Bronchial epithelial cell (primary cell): ENCODE data around the gene STRADB. TPM values are rescaled to one million over a fixed set of nuclear protein-coding genes. Genes with fewer than 3 reads are reported as not detected.

Experiments used
- DNase-seq: peaks from one replicate; pipeline ENCODE4 v3.0.0-alpha.2; 2010; ENCODE audit warnings: low read depth
- FAIRE-seq: peaks from 2 replicates; lab custom pipeline; 2011; peaks lifted over from hg19 to GRCh38; lab: Jason Lieb, UNC
- H3K27me3 ChIP-seq: 2 replicates; pipeline ENCODE4 v1.5.1; 2011; ENCODE audit warnings: low read length; ENCODE audit not compliant: control insufficient read depth, insufficient read depth
- H3K36me3 ChIP-seq: 2 replicates; pipeline ENCODE4 v1.5.1; 2011; ENCODE audit warnings: low read length; ENCODE audit not compliant: control insufficient read depth, insufficient read depth
- H3K4me3 ChIP-seq: 2 replicates; pipeline ENCODE4 v1.5.1; 2011; ENCODE audit warnings: mild to moderate bottlenecking, low read depth, low read length, control low read depth
- CTCF ChIP-seq: IDR thresholded peaks from 2 replicates; pipeline ENCODE4 v1.5.1; 2011; ENCODE audit warnings: mild to moderate bottlenecking, moderate library complexity, low read length, control low read depth, inconsistent platforms; ENCODE audit not compliant: insufficient read depth, severe bottlenecking
- total RNA-seq: library from RNA; depleted of rRNA; stranded (reverse); fragments of >200 nt; gene quantifications from 2 replicates; pipeline ENCODE4 v1.2.1, GENCODE V29; 2014

Gene STRADB
- total RNA-seq, 1 donor from 2014 or later = 11.3 TPM

DNA sequence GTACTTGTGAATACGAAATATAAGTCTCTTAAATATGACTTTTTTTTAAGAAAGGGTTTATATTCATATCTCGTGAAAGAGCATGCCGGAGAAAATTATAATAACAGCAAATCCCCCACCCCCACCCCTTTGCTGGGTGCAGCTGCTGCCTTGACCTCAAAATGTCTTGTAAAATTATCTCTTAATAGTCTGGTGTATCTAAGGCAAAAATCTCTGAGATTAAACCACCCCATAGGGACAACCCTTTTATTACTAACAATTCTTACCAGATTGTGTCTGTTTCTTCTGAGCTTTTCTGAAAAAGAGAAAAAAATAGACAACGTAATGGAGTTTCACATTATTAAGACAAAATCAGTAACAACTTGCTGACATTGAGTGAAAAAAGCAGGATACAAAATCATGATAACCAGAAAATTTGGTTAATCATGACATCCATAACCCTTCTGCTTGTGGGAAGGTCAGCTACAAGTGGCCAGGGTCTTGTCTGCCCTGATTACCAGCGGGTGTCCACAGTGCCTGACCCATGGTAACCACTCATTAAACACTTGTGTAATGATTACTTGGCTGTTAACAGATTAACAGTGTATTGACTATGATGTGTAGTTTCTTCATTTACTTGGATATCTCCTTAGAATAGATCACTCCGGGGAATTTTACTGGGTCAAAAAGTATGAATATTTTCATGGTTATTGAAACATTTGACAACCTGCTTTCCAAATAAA lies 1.5 kb downstream of the STRADB start:
- no peak for FAIRE-seq
- no peak overlapping the region for H3K4me3 ChIP-seq

DNA sequence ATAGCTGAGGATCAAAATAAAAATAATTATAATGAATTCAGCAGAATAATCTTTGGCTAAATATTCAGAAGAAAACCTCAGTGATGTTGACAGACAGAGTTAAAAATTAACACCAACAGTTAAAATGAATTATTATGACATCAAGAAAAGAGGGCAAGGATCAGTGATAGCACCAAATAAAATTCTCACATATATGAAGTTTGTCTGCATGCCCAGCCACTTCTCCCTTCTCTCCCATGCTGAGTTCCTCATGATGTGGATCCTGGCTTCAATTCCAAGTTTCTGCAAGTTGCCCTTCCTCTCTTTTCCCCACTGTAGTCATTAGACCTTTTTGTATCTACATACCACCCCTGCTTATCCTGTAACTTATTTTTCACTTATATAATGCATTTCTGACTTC lies 6.8 kb downstream of the STRADB start:
- Histone ChIP-seq H3K4me3 (no peak overlapping the region), H3K36me3 (peaks cover 1% of the 10 kb centered on the region), H3K27me3 (no peaks in the 10 kb centered on the region)
- TF ChIP-seq CTCF = no peak
- DNase-seq (no peak), FAIRE-seq (no peak)

More for the DNA sequence above, 1.5 kb downstream of the STRADB start:
- H3K27me3 ChIP-seq = no peaks in the 10 kb centered on the region
- peaks cover 1% of the 10 kb centered on the region for H3K36me3 ChIP-seq
- DNase-seq = no peak
- TF ChIP-seq CTCF = no peak

- H3K36me3 ChIP-seq = no peaks in the 10 kb centered on the region
Measured at GRCh38 chr2:201460532-201460931, 9.0 kb downstream of the STRADB start.

DNA sequence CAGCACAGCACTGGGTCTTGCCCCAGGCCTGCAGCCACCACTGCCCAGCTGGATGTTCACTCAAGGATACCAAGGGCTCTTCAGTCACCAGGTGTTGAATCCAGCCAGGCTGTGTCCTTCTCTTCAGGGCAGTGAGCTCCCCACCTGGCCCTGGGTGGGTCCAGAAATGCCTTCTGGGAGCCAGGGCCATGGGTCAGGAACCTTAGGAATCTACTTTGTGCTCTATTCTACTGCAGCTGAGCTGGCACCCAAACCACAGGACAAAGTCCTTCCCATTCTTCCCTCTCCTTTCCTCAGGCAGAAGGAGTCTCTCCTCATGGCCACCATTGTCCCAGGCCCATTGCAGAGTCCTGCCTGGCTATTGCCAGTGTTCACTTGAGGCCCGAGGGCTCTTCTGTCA lies 13.0 kb downstream of the STRADB start:
- Histone ChIP-seq H3K4me3 (no peak overlapping the region), H3K27me3 (no peaks in the 10 kb centered on the region), H3K36me3 (no peaks in the 10 kb centered on the region)
- no peak for FAIRE-seq
- DNase-seq = no peak
- TF ChIP-seq CTCF = no peak

More at GRCh38 chr2:201460532-201460931, 9.0 kb downstream of the STRADB start:
- Histone ChIP-seq H3K27me3 (no peaks in the 10 kb centered on the region), H3K4me3 (no peak overlapping the region)
- TF ChIP-seq CTCF = no peak
- FAIRE-seq = no peak
- no peak for DNase-seq

- Histone ChIP-seq H3K36me3 (no peaks in the 10 kb centered on the region), H3K27me3 (no peaks in the 10 kb centered on the region), H3K4me3 (no peak overlapping the region)
- FAIRE-seq (no peak), DNase-seq (no peak)
- TF ChIP-seq CTCF = no peak
Measured at GRCh38 chr2:201465524-201465971, 14.0 kb downstream of the STRADB start.

- H3K4me3 ChIP-seq = no peak overlapping the region
- no peak for FAIRE-seq
- H3K36me3 ChIP-seq = no peaks in the 10 kb centered on the region
- peak; percentile 64 for DNase-seq
- H3K27me3 ChIP-seq = no peaks in the 10 kb centered on the region
- TF ChIP-seq CTCF = no peak
Measured at GRCh38 chr2:201466050-201466675, 14.6 kb downstream of the STRADB start.
